H1 (cell line): ENCODE results near the gene KRT12. TPM values are rescaled to one million over a fixed set of nuclear protein-coding genes. Genes with fewer than 3 reads are reported as not detected.

ENCODE experiments used
- CTCF ChIA-PET: fragments of 300-600 bp; sonication (Branson Sonifier 250); formaldehyde crosslinking; loops from one replicate; lab custom pipeline; 2021; ENCODE audit not compliant: partially characterized antibody; lab: Charles Lee
- POLR2A ChIA-PET: fragments of 300-600 bp; sonication (Branson Sonifier 250); formaldehyde crosslinking; loops from one replicate; lab custom pipeline; 2021; ENCODE audit warnings: inconsistent platforms; ENCODE audit not compliant: partially characterized antibody; lab: Charles Lee
- DNase-seq, 2 experiments: peaks; one replicate each; pipeline versions ENCODE4 v3.0.0 to v3.0.0-alpha.2; 2010 to 2022; ENCODE audit warnings: low spot score in 2 of 2, low read depth in 1 of 2, mixed read lengths in 1 of 2
- FAIRE-seq: peaks from 2 replicates; lab custom pipeline; 2011; peaks lifted over from hg19 to GRCh38; lab: Jason Lieb, UNC
- H2AFZ ChIP-seq: 2 replicates; pipeline ENCODE4 v1.8.1; 2012; ENCODE audit warnings: low read length, inconsistent platforms
- H2AK5ac ChIP-seq: 2 replicates; pipeline ENCODE4 v1.6.1; 2013; ENCODE audit warnings: low read depth, low read length
- H2BK120ac ChIP-seq: replicated peaks from 2 replicates; pipeline ENCODE3; 2013; ENCODE audit warnings: low read depth, low read length, inconsistent platforms
- H2BK12ac ChIP-seq: 2 replicates; pipeline ENCODE4 v1.6.1; 2013; ENCODE audit warnings: low read depth, low read length
- H2BK15ac ChIP-seq: 2 replicates; pipeline ENCODE4 v1.6.1; 2013; ENCODE audit warnings: low read length
- H2BK20ac ChIP-seq: 2 replicates; pipeline ENCODE4 v1.6.1; 2013; ENCODE audit warnings: low read length
- H2BK5ac ChIP-seq: 2 replicates; pipeline ENCODE4 v1.6.1; 2013; ENCODE audit warnings: low read depth, low read length
- H3K14ac ChIP-seq: 2 replicates; pipeline ENCODE4 v1.6.1; 2013; ENCODE audit warnings: inconsistent platforms; ENCODE audit not compliant: insufficient read length
- H3K18ac ChIP-seq: 2 replicates; pipeline ENCODE4 v1.6.1; 2013; ENCODE audit warnings: low read length; ENCODE audit errors: extremely low read depth
- H3K23ac ChIP-seq: 2 replicates; pipeline ENCODE4 v1.6.1; 2013; ENCODE audit warnings: inconsistent platforms; ENCODE audit not compliant: insufficient read length
- H3K23me2 ChIP-seq: 2 replicates; pipeline ENCODE4 v1.6.1; 2013; ENCODE audit warnings: low read depth, low read length
- H3K27ac ChIP-seq: 2 replicates; pipeline ENCODE4 v1.6.1; 2011; ENCODE audit warnings: low read depth, low read length, inconsistent platforms
- H3K27me3 ChIP-seq, 4 experiments: replicated peaks in 1 of 4; 1 replicate in 1 of 4; 2 replicates in 3 of 4; pipeline versions ENCODE4 v1.6.1 to v1.8.1; 2011 to 2013; ENCODE audit warnings: low read length in 3 of 4, mild to moderate bottlenecking in 3 of 4, inconsistent platforms in 2 of 4, mixed read lengths in 2 of 4, moderate library complexity in 1 of 4; ENCODE audit not compliant: control insufficient read depth in 3 of 4, insufficient read depth in 3 of 4; ENCODE audit errors: extremely low read depth in 1 of 4
- H3K36me3 ChIP-seq, 4 experiments: 2 replicates each; pipeline versions ENCODE4 v1.6.1 to v1.8.1; 2011 to 2013; ENCODE audit warnings: mild to moderate bottlenecking in 4 of 4, low read length in 3 of 4, moderate library complexity in 2 of 4, control low read depth in 1 of 4, inconsistent platforms in 1 of 4; ENCODE audit not compliant: insufficient read depth in 4 of 4, control insufficient read depth in 2 of 4
- H3K4ac ChIP-seq: replicated peaks from 2 replicates; pipeline ENCODE3; 2013; ENCODE audit warnings: low read length, low read depth, mixed read lengths, inconsistent platforms; ENCODE audit not compliant: insufficient read length
- H3K4me1 ChIP-seq, 4 experiments: replicated peaks in 1 of 4; 1 replicate in 1 of 4; 2 replicates in 3 of 4; pipeline versions ENCODE4 v1.6.1 to v1.8.1; 2011 to 2013; ENCODE audit warnings: low read length in 3 of 4, inconsistent platforms in 2 of 4, mixed read lengths in 1 of 4; ENCODE audit not compliant: insufficient read depth in 4 of 4, control insufficient read depth in 3 of 4
- H3K4me2 ChIP-seq, 2 experiments: 2 replicates each; pipeline versions ENCODE4 v1.6.1 to v1.8.1; 2011 to 2013; ENCODE audit warnings: low read depth in 2 of 2, low read length in 2 of 2, control low read depth in 1 of 2, inconsistent platforms in 1 of 2, mild to moderate bottlenecking in 1 of 2; ENCODE audit not compliant: insufficient read depth in 1 of 2
- H3K4me3 ChIP-seq, 4 experiments: fragments of 200-600, 300-600 bp in 1 of 4; sonication (generic), shearing (Covaris generic), sonication (Bioruptor Twin) in 1 of 4; 2 replicates each; pipeline versions ENCODE4 v1.5.1 to v1.8.1; 2011 to 2016; ENCODE audit warnings: low read length in 4 of 4, low read depth in 3 of 4, control low read depth in 2 of 4, inconsistent platforms in 2 of 4, mild to moderate bottlenecking in 2 of 4, mixed read lengths in 1 of 4, moderate library complexity in 1 of 4; ENCODE audit not compliant: insufficient read depth in 2 of 4; ENCODE audit errors: extremely low read depth in 1 of 4
- H3K56ac ChIP-seq: replicated peaks from 2 replicates; pipeline ENCODE3; 2013; ENCODE audit warnings: low read depth, mild to moderate bottlenecking, mixed read lengths, low read length, inconsistent platforms; ENCODE audit not compliant: insufficient read length
- H3K79me1 ChIP-seq: 2 replicates; pipeline ENCODE4 v1.6.1; 2013; ENCODE audit warnings: low read depth, low read length, control low read depth
- H3K79me2 ChIP-seq, 2 experiments: 2 replicates each; pipeline versions ENCODE4 v1.6.1 to v1.8.1; 2012 to 2013; ENCODE audit warnings: low read length in 2 of 2, mild to moderate bottlenecking in 2 of 2, inconsistent platforms in 1 of 2; ENCODE audit not compliant: insufficient read depth in 2 of 2, control insufficient read depth in 1 of 2
- H3K9ac ChIP-seq, 4 experiments: replicated peaks in 1 of 4; 1 replicate in 1 of 4; 2 replicates in 3 of 4; pipeline versions ENCODE4 v1.6.1 to v1.8.1; 2011 to 2013; ENCODE audit warnings: low read depth in 3 of 4, low read length in 3 of 4, control low read depth in 2 of 4, mild to moderate bottlenecking in 2 of 4, moderate library complexity in 2 of 4, inconsistent platforms in 1 of 4; ENCODE audit errors: extremely low read depth in 1 of 4
- H3K9me3 ChIP-seq, 2 experiments: 2 replicates each; pipeline versions ENCODE4 v1.6.1 to v1.8.1; 2012 to 2013; ENCODE audit warnings: mild to moderate bottlenecking in 2 of 2, moderate library complexity in 2 of 2, control low read depth in 1 of 2, inconsistent platforms in 1 of 2, low read depth in 1 of 2, low read length in 1 of 2, mixed read lengths in 1 of 2; ENCODE audit not compliant: insufficient read depth in 2 of 2
- H4K20me1 ChIP-seq, 2 experiments: replicated peaks in 1 of 2; 2 replicates each; pipeline versions ENCODE3 to v1.8.1; 2011 to 2013; ENCODE audit warnings: inconsistent platforms in 2 of 2, low read length in 2 of 2, mild to moderate bottlenecking in 1 of 2; ENCODE audit not compliant: insufficient read depth in 2 of 2, control insufficient read depth in 1 of 2
- H4K5ac ChIP-seq: 2 replicates; pipeline ENCODE4 v1.6.1; 2013; ENCODE audit warnings: low read length, low read depth, mixed read lengths, inconsistent platforms; ENCODE audit not compliant: insufficient read length
- H4K8ac ChIP-seq: 2 replicates; pipeline ENCODE4 v1.8.0; 2013; ENCODE audit warnings: mild to moderate bottlenecking, moderate library complexity, low read length, inconsistent platforms; ENCODE audit not compliant: insufficient read depth; ENCODE audit errors: extremely low read depth
- H4K91ac ChIP-seq: replicated peaks from 2 replicates; pipeline ENCODE3; 2013; ENCODE audit warnings: low read length, mixed read lengths, inconsistent platforms; ENCODE audit not compliant: insufficient read length
- ASH2L ChIP-seq: fragments of 200-600, 300-600 bp; sonication (generic); IDR thresholded peaks from one replicate; pipeline ENCODE4 v1.7.1; 2017; ENCODE audit warnings: low read length
- CBX8 ChIP-seq: fragments of 300-800, 300-1000 bp; sonication (generic); IDR thresholded peaks from 2 replicates; pipeline ENCODE4 v1.7.1; 2016; ENCODE audit warnings: low read depth, low read length, borderline replicate concordance
- CREB1 ChIP-seq: IDR thresholded peaks from 2 replicates; pipeline ENCODE4 v1.6.1; 2012; ENCODE audit warnings: inconsistent platforms
- CTBP2 ChIP-seq: IDR thresholded peaks from 2 replicates; pipeline ENCODE4 v1.7.0; 2011; ENCODE audit warnings: borderline replicate concordance, mild to moderate bottlenecking, moderate library complexity, mixed read lengths, low read length; ENCODE audit not compliant: insufficient read depth, insufficient read length
- FOSL1 ChIP-seq: IDR thresholded peaks from 2 replicates; pipeline ENCODE4 v1.6.1; 2011; ENCODE audit warnings: mild to moderate bottlenecking, low read depth, low read length, moderate library complexity; ENCODE audit not compliant: insufficient read depth
- SIX5 ChIP-seq: IDR thresholded peaks from 2 replicates; pipeline ENCODE4 v1.6.1; 2011; ENCODE audit warnings: mild to moderate bottlenecking, low read depth, low read length
- SUZ12 ChIP-seq: fragments of 200-600 bp; sonication (generic); IDR thresholded peaks from 2 replicates; pipeline ENCODE4 v1.6.1; 2012; ENCODE audit warnings: mild to moderate bottlenecking, inconsistent platforms, low read length, moderate library complexity, mixed read lengths
- TBP ChIP-seq: IDR thresholded peaks from 2 replicates; pipeline ENCODE4 v1.6.1; 2011; ENCODE audit warnings: low read depth, low read length, improper control_type of control experiment
- ZNF274 ChIP-seq: IDR thresholded peaks from 2 replicates; pipeline ENCODE4 v1.7.0; 2012; ENCODE audit warnings: low read length, borderline replicate concordance; ENCODE audit errors: extremely low read depth
- polyA plus RNA-seq, 7 experiments: library from polyadenylated mRNA; depleted of rRNA in 3 of 7; stranded (reverse) in 5 of 7; unstranded in 2 of 7; fragments of >200 nt in 5 of 7; fragments of 200-250 nt in 2 of 7; gene quantifications; 1 replicate in 5 of 7; 2 replicates in 1 of 7; 4 replicates in 1 of 7; pipeline versions ENCODE4 v1.2.1 to v1.2.3, GENCODE V29; 2011 to 2013; ENCODE audit warnings: missing spikeins in 2 of 7, mixed read lengths in 2 of 7
- total RNA-seq: library from RNA; stranded (reverse); fragmentation: NEBNext Ultra II Directional; extraction: Animal tissue kit (Norgen Biotek cat#: 25700); gene quantifications from 2 replicates; pipeline ENCODE4 v1.2.1, GENCODE V29; 2021
- TF ChIP-seq, protein P1 (sequence below): IDR thresholded peaks from 2 replicates; pipeline ENCODE4 v1.6.1; 2011; ENCODE audit warnings: low read depth, mild to moderate bottlenecking, low read length; ENCODE audit not compliant: insufficient read depth
- TF ChIP-seq, protein P2 (sequence below): IDR thresholded peaks from 2 replicates; pipeline ENCODE4 v1.6.1; 2012; ENCODE audit warnings: low read length, inconsistent platforms

The KRT12 gene
- total and polyA plus RNA-seq, 2 of the 8 experiments (the other 6 are each of a cell fraction or from before 2014, with no cell fraction given) = not detected

DNA sequence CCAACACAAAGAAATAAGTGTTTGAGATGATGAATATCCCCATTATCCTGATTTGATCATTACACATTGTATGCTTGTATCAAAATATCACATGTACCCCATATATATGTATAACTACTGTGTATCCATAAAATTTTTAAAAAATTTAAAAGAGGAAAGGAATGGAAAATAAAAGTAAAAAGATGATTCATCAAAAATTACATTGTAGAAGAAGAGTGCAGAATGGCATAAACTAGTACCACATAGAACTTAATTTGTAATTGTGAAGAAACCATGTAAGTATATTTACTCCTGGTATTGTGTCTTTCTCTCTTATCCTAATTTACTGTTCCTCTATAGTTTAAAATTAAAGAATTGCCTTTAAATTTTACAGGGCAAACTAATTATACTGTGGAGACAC, 33.1 kb downstream of the KRT12 start:
- no peak overlapping the region for H4K91ac ChIP-seq
- TF ChIP-seq SUZ12 = no peak
- no peak for TF ChIP-seq ZNF274
- no peak for TF ChIP-seq CTBP2
- TF ChIP-seq CBX8 = no peak
- no peak for TF ChIP-seq SIX5
- TF ChIP-seq, protein P1, sequence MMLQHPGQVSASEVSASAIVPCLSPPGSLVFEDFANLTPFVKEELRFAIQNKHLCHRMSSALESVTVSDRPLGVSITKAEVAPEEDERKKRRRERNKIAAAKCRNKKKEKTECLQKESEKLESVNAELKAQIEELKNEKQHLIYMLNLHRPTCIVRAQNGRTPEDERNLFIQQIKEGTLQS = no peak
- no peak for TF ChIP-seq ASH2L
- no peak for TF ChIP-seq FOSL1
- no peak for TF ChIP-seq CREB1
- no peak for TF ChIP-seq TBP
- TF ChIP-seq, protein P2, sequence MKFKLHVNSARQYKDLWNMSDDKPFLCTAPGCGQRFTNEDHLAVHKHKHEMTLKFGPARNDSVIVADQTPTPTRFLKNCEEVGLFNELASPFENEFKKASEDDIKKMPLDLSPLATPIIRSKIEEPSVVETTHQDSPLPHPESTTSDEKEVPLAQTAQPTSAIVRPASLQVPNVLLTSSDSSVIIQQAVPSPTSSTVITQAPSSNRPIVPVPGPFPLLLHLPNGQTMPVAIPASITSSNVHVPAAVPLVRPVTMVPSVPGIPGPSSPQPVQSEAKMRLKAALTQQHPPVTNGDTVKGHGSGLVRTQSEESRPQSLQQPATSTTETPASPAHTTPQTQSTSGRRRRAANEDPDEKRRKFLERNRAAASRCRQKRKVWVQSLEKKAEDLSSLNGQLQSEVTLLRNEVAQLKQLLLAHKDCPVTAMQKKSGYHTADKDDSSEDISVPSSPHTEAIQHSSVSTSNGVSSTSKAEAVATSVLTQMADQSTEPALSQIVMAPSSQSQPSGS = no peak

More for the DNA sequence above, 33.1 kb downstream of the KRT12 start:
- CTCF ChIA-PET = interaction anchor here (1.5 kb wide), 1 partner anchor 829 kb away, joined by 3 read pairs; no protein-coding TSS in a partner anchor
- Histone ChIP-seq H3K4me3 (no peak overlapping the region), H3K36me3 (no peaks in the 10 kb centered on the region), H2BK5ac (no peak overlapping the region), H3K9me3 (no peaks in the 10 kb centered on the region), H3K9ac (no peak overlapping the region), H4K20me1 (no peaks in the 10 kb centered on the region), H2AFZ (no peak overlapping the region), H2BK15ac (no peak overlapping the region), H3K56ac (no peak overlapping the region), H3K4me1 (peaks cover 0 to 3% (median 0%) of the 10 kb centered on the region in 4 experiments; a peak in 1 of 7 replicates), H3K23ac (no peak overlapping the region), H3K4ac (no peak overlapping the region), H2BK12ac (no peak overlapping the region), H3K27me3 (peaks cover 4 to 24% (median 8%) of the 10 kb centered on the region in 4 experiments), H2AK5ac (no peak overlapping the region), H2BK20ac (no peak overlapping the region), H3K4me2 (no peak overlapping the region), H3K27ac (no peak overlapping the region), H3K79me2 (no peaks in the 10 kb centered on the region), H4K8ac (no peak overlapping the region), H2BK120ac (no peak overlapping the region), H4K5ac (no peak overlapping the region), H3K23me2 (no peaks in the 10 kb centered on the region), H3K14ac (no peak overlapping the region), H3K79me1 (no peaks in the 10 kb centered on the region), H3K18ac (no peak overlapping the region)
- FAIRE-seq = no peak
- POLR2A ChIA-PET = interaction anchor here (1.0 kb wide), 1 partner anchor 15 kb away, joined by 5 read pairs; no protein-coding TSS in a partner anchor
- DNase-seq = no peak
